GM19467 (cell line): Measurements from ENCODE around the gene KRT83.
A peak's percentile ranks its signal among the peaks of the same experiment; 100 is the strongest.
"Not testable (repeated sequence)": the region's sequence is repeated elsewhere in the genome, so short reads cannot be mapped to it uniquely, and the experiment has no call there.

ENCODE experiments used
- ATAC-seq: cut with Tn5 transposase; IDR thresholded peaks from one replicate; pipeline ENCODE4 v1.9.1; 2021; ENCODE audit warnings: mild to moderate bottlenecking, moderate library complexity; ENCODE audit not compliant: unreplicated experiment

Gene KRT83

GRCh38 chr12:52311285-52311648 lies 9.9 kb downstream of the KRT83 start:
- no peak for ATAC-seq

DNA sequence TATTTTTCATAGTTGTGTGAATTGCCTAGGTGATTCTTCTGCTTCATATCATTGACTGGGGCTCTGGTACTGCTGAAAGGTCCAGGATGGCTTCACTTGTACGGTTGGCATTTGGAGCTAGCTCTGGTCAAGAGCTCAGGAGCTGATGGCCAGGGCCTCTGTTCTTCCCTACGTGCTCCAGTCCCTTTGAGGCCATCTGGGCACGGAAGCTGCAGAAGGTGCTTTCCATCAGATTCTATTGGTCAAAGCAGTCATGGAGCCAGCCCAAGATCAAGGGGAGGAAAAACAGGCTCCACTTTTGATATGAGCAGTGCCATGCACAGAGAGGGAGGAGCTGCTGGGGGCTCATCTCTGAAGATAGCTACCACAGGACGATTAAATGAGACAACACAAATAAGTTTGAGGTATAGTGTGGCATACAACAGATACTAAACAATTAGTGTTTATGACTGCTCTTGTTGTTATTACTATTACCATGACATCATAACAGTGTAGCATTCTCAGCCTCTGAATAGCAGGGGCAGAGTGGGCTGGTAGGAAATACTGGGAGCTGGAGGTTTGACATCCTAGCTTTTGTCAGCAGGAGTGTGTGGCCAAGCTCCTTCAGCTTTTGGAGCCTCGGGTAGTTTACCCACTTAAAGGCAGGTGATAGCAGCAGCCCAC lies 10.4 kb downstream of the KRT83 start:
- no peak for ATAC-seq

DNA sequence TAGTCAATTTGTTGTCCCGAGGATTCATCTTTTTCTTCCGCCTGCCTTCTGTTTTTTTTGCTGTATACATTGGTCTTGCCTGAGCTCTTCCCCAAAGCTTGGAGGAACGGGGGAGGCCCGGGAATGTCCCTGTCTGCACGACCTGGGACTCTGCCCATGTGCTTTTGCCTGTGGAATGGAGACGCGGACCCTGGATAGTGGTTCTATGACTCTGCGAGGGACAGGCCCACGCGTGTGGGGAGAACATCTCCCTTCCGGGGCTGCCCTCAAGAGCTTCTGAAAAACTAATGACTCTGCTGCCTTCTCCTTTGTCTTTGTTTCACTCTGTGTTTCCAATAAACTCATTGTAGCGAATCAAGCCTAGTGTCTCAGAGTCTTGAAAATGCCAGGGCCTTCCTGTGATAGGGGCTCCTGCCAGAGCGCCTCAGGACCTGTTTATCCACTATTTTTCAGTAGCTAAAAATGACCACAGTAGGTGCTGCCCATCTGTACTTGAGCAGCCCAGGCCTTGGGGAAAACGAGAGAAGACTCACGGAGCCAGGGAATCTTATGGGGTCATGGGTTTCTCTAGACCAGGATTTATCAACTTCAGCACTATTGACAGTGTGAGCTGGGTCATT lies 12.3 kb downstream of the KRT83 start:
- ATAC-seq, result no peak

DNA sequence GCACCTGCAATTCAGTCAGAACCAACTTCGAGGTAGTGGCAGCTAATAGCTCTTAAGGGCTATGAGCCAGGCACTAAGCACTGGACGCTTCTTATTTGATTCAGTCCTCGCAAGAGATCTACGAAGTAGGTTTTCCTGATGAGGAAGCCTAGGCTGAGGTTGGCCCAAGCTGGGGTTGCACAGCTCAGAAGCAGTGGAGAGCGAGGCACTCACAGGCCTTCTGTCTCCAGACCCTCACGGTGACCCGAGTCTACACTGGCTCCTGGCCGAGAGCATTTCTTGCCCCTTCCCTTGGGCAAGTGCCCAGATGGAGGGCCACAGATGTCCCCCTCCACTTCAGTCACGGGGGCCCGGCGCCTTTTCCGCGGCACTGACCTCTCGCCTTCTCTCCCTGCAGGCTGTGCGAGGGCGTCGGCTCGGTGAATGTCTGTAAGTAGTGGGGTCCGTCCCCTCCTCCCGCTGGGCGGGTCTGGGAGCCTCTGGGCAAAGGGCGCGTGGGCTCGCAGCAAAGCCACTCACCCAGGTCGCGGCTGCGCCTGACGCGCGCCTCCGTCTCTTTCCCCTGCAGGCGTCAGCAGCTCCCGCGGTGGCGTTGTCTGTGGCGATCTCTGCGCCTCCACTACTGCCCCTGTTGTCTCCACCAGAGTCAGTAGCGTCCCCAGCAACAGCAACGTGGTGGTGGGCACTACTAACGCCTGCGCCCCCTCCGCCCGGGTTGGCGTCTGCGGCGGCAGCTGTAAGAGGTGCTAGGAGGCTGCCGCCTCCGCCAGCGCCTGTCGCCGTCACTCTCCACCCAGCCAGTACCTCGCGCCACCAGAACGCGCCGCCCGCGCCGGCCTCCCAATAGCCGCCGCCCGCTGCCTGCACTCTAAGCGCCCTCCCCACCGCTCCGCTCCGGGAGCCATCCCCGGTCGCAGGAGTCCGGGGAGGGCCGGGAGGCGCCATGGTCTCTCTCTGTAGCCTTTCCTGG lies 13.1 kb downstream of the KRT83 start:
- no peak for ATAC-seq

GRCh38 chr12:52306731-52307130 lies 14.5 kb downstream of the KRT83 start:
- no peak for ATAC-seq

DNA sequence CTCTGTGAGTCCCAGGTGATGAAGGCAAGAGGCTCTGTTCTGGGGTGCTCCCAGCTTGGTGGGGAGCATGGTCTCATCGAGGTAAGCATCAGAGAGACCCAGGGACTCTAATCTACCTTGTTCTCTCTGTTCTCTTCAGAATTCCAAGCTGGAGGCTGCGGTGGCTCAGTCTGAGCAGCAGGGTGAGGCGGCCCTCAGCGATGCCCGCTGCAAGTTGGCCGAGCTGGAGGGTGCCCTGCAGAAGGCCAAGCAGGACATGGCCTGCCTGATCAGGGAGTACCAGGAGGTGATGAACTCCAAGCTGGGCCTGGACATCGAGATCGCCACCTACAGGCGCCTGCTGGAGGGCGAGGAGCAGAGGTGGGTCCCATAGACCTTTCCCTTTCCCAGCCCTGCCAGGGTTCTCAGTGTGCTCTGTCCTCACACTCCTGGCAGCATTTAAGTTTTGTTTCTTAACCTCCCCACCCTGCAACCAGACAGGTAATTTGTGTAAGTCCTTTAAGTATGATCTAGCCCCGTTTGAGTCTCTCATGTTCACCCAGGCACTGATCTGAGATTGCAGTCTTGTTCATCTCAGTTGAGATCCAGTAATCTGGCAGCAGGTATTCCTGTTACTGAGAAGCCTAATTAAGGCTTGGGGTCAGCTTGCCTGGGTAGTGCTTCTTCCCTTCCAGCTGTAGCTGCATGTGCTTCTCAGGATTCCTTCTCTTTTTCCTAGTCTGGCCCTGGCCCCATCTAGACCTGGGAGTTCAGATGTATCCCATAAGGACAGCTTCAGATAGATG lies 15.1 kb downstream of the KRT83 start:
- ATAC-seq, result no peak

- peak; percentile 94 for ATAC-seq
These were observed 16.2 kb downstream of the KRT83 start for GRCh38 chr12:52304941-52305411.

GRCh38 chr12:52302242-52302914 lies 18.8 kb downstream of the KRT83 start:
- ATAC-seq, result not testable (repeated sequence)

DNA sequence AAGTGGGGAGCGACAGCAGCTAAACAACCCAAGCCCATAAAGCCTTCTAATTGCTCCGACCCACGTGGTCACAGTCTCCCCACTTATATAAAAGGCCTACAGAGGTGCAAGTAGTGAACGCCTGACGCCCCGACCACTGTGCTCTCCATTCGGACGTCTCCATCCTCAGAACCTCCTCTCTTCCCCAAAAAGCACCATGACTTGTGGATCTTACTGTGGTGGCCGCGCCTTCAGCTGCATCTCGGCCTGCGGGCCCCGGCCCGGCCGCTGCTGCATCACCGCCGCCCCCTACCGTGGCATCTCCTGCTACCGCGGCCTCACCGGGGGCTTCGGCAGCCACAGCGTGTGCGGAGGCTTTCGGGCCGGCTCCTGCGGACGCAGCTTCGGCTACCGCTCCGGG lies 19.5 kb downstream of the KRT83 start:
- not testable (repeated sequence) for ATAC-seq

GRCh38 chr12:52300796-52301691 lies 20.2 kb downstream of the KRT83 start:
- no peak for ATAC-seq

- ATAC-seq, result no peak
These were observed 22.5 kb downstream of the KRT83 start for GRCh38 chr12:52298677-52299190.

DNA sequence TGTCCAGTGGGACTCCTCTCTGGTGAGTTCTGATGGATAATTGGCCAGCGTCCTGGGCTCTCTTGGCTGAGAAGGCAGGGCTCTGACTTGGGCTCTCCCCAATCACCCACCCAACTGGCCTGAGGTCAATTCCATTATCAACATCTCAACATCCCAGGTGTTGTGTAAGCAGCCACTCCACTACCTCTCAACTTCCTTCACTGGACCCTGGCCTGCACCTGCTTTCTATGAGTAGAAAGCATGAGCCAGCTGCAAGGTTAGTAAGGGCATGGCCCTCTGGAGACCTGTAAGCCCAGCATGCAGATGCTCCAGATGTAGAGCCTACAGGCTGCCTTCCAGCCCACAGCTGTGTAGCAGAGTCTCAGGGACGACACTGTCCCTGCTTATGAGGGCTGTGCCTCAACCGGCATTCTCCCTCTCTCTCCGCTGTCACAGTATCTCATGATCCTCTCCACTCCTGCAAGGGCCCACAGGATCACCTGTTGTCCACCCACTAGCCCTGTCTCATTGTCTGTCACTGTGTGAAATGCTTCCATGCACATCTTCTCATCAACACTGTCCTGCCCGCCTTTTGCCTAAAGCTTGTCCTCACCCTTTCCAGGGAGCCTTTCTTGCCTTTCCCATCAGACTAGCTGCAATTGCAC lies 24.5 kb downstream of the KRT83 start:
- no peak for ATAC-seq

GRCh38 chr12:52295663-52296062 lies 25.5 kb downstream of the KRT83 start:
- ATAC-seq, result no peak

DNA sequence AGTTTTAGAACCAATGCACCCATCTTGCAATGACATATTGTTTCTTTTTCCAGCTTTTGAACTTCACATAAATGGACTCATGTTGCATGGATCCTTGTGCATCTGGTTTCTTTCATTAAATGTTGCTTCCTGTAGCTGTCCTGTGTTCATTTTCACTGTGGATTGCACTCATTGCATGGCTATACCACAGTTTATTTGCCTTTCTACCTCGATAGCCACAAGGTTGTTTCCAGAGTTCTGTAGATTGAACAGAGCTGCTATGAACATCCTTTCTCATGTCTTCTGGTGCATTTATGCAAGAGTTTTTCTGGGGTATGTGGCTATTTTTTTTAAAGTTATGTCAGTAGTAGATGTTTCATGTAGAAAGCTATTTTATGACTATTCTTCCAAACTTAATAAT lies 26.4 kb downstream of the KRT83 start:
- no peak for ATAC-seq

GRCh38 chr12:52293926-52294325 lies 27.3 kb downstream of the KRT83 start:
- no peak for ATAC-seq

DNA sequence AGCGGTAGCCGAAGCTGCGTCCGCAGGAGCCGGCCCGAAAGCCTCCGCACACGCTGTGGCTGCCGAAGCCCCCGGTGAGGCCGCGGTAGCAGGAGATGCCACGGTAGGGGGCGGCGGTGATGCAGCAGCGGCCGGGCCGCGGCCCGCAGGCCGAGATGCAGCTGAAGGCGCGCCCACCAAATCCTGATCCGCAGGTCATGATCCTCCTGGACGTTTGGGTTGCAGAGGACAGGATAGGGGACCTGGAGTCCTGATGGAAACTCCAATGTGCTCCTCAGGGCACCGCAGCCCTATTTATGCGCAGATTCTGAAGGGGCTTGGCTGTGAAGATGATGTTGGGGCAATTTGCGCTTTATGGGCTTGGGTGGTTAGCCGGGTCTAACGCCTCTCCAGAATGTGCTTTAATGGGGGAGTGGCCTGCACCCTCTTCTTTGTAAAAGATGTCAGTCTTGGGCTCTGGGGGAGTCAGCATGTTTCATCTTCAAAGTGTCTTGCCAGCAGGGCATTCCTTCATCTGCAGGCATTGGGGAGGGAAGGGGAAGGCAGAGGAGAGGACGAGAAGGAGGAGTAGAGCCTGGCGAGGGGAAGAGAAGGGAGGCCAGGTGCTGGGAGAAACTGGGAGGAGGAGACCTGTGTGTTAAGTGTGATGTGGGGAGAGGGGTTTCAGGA lies 29.8 kb downstream of the KRT83 start, which contains the start of gene KRT81:
TSS of gene KRT81 (minus strand) at position 268 of the 669 bp plus-strand sequence. CDS start at position 199, 69 bp downstream.
- ATAC-seq, result no peak

- ATAC-seq, result not testable (repeated sequence)
These were observed 30.6 kb downstream of the KRT83 start for GRCh38 chr12:52290483-52291134.
